Measurements from ENCODE around the gene HK1.

DNA sequence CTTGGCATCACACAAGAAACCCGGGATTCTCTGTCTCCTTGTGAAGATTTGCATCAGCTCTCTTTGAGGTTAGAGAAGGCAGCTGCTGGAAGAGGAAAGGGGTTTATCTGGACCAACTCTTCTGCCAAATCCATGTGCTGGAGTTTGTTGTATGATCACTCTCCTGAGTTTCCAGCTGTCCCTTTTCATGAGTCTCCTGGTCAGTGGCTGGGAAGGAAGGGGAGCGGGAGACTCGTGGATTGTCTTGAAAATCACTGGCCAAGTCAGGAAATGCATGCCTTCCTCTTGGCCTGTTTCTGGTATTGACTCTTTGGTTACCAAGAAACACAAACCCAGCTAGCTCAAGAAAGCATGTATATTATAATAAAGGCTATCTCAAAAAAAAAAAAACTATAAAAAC, 99.6 kb downstream of the HK1 start:
- TF ChIP-seq, protein P1, sequence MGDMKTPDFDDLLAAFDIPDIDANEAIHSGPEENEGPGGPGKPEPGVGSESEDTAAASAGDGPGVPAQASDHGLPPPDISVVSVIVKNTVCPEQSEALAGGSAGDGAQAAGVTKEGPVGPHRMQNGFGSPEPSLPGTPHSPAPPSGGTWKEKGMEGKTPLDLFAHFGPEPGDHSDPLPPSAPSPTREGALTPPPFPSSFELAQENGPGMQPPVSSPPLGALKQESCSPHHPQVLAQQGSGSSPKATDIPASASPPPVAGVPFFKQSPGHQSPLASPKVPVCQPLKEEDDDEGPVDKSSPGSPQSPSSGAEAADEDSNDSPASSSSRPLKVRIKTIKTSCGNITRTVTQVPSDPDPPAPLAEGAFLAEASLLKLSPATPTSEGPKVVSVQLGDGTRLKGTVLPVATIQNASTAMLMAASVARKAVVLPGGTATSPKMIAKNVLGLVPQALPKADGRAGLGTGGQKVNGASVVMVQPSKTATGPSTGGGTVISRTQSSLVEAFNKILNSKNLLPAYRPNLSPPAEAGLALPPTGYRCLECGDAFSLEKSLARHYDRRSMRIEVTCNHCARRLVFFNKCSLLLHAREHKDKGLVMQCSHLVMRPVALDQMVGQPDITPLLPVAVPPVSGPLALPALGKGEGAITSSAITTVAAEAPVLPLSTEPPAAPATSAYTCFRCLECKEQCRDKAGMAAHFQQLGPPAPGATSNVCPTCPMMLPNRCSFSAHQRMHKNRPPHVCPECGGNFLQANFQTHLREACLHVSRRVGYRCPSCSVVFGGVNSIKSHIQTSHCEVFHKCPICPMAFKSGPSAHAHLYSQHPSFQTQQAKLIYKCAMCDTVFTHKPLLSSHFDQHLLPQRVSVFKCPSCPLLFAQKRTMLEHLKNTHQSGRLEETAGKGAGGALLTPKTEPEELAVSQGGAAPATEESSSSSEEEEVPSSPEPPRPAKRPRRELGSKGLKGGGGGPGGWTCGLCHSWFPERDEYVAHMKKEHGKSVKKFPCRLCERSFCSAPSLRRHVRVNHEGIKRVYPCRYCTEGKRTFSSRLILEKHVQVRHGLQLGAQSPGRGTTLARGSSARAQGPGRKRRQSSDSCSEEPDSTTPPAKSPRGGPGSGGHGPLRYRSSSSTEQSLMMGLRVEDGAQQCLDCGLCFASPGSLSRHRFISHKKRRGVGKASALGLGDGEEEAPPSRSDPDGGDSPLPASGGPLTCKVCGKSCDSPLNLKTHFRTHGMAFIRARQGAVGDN (CRISPR knock-in tag; IDR thresholded peaks at IDR 0.05): no peak
- TF ChIP-seq PHF21A (CRISPR knock-in tag; IDR thresholded peaks at IDR 0.05) (no peak), ZNF10 (CRISPR knock-in tag; IDR thresholded peaks at IDR 0.05; ENCODE audit: borderline replicate concordance, low read depth) (no peak), TCF7L2 (IDR thresholded peaks at IDR 0.05; ENCODE audit: low read depth, low read length) (no peak)

All from HepG2 (cell line).